GM19099 (cell line): ENCODE data around the gene CNTNAP1.

ENCODE experiments used
- POLR2A ChIP-seq: IDR thresholded peaks from 3 replicates; pipeline ENCODE4 v1.6.1; 2011; ENCODE audit warnings: low read depth; ENCODE audit not compliant: insufficient read length; ENCODE audit errors: extremely low read depth

The CNTNAP1 gene

DNA sequence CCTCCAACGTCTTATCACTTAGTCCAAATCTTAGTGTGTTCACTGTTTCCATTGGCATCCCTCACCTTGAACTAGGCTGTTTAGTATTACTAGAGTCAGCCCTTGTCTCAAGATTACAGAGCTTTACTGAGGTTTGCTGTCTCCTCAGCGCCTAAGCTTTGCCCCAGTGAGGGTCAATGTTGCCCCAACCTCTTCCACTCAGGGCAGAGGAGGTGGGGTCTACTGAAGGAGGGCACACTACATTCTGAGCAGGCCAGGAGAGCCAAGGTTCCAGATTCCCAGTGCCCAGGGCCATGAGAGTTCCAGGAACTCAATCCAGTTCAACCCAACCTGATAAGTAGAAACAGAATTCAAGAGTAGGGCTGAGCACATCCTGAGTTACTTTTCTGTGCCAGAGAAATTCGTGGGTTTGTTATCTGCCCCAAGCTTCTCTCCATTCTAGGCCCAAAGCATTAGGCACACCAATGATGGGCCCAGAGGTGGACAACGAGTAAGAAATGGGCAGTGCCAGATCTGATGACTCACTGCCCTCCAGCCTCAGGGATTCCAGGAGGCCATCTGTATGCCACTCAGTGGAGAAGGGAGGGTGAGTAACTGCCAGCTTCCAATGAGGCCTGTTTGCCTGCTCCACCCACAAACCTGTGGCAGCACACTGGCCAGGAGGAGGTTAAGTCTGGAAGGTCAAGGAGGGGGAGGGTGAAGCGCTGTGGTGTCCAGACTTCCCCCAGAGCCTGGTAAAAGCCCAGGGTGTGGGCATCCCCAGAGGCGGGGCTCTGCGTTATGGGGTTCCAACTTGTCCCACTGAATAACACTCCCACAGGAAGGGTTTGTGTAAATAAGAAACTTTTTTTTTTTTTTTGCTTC, 15.0 kb upstream of the CNTNAP1 start:
- TF ChIP-seq POLR2A = no peak

GRCh38 chr17:42669705-42669976, 12.7 kb upstream of the CNTNAP1 start:
- TF ChIP-seq POLR2A = no peak

DNA sequence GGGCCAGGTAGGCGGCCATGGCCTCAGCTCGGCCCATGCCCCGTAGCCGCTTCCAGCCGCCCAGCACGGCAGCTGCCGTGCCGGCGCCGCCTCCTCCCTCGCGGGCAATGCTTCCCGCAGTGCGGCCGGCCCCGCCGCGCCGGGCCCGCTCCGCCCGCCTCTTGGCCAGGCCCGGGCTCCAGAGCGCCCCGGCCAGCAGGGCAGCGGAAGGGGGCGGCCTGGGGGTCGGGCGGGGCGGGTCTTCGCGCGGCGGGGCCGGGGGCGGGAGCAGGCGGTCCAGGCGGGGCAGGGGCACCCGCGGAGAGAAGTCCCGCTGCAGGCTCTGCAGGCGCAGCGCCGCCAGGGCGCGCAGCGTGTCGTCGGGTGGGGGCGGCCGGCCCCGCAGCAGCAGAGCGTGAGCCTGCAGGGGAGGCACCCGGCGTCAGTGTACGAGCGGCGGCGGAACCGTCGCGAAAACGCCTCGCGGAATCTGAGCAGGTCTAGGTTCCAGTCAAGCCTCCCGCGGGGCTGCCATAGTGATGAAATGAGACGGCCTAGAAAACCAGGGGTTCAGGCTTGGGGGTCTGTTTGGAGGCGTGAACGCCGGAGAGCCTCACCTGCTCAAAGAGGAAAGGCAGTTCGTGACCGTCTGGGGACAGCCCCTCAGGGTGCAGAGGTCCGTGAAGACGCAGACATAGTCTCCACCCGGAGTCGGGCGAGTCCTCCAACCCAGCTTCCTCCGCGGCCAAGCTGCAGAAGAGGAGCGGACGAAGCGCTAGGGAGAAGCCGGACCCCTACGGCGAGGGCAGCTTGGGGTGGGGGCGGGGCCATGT, 12.1 kb upstream of the CNTNAP1 start:
- TF ChIP-seq POLR2A = no peak

DNA sequence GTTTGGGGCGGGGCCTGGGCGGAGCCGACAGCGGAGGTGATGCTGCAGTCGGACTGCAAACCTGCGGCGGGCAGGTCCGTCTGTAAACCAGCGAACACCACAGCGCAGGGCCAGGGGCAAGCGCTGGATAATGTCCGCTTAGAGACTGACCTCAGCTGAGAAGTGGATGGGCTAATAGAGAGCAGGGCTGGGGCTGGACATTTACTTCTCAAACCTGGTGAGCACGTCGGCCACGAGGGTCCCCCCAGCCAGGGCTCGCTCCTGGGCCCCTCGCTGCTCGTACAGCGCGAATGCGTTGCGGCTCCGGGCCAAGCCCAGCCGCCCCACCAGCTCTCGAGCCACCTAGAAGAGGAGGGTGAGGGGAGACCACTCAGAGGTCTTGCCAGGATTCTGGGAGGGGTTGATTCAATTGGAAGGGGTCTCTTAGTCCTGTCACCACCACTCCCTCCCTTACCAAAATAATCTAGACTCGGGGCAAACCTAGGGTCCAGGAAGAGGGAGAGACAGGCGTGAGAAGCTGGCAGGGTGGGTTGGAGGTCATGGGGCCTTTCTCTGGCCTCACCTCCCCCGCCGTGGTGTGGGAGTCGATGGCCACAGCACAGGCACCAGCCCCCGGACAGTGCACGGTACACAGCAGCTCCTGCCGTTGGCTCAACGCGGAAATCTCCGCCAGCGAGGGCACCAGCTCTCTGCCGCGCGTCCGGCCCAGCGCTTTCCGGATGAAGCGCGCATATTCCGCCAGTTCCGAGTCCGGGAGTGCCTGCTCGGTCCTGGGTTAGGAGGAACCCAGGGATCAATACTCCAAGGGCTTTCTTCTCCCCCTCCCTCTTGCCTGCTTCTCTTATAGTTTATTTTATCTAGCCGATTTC, 11.3 kb upstream of the CNTNAP1 start:
- TF ChIP-seq POLR2A = no peak

DNA sequence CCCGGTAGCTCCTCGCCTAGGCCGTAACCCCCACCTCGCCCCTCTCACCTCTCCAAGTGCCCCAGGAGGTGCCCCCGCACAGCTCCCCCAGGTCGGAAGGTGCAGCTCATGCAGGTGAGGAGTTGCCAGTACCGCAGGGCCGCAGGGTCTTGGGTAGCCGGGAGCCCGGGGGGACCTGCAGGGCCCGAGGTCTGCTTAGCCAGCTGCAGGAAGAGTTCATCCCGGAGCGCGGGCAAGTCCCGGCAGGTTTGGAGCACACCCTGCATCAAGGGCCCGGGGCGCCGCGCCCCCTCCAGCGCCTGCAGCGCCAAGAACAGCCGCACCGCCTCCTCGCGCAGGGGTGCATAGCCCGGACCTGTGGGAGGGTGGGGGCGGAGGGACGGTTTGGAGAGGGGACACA, 10.3 kb upstream of the CNTNAP1 start:
- TF ChIP-seq POLR2A = no peak

GRCh38 chr17:42673266-42673884, 9.0 kb upstream of the CNTNAP1 start:
- no peak for TF ChIP-seq POLR2A

DNA sequence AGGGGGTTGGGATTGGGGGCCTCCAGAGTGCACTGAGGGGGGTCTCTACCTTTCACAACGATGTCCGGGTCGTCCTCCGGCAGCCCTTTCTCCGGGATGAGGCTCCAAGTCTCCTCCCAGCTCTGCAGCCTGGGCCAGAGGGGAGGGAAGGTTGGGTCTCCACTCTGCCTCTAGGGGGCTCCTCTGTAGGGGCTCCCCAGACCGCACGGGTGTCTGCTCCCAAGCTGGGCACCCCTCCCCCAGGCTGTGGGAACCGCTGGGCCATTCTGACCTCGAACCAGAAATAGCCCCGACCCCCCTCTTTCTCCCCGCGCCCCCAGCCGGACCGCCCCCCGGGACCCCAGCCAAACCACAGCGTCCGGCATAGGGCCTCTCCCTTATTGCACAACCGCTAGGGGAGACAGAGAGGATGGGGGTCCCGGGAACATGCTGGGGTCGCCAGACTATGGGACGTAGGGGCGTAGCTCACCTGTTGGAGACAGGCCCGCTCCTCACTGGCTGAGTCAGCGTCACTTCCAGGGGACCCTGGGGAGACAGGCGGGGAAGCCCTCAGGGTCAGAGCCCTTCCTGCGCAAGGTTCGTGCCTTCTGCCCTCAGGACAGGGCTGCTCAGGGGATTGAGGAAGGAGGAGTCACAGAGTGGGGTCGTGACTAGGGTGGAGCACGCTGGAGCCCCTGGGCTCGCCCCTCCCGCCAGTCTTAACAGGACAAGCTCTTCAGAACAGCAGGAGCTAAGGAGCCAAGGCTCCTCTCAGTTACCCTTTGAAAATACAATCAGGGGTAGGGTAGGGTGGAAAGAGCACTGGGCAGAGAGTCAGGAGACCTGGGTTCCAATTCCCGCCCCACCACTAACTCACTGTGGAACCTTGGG, 8.2 kb upstream of the CNTNAP1 start:
- TF ChIP-seq POLR2A = no peak

DNA sequence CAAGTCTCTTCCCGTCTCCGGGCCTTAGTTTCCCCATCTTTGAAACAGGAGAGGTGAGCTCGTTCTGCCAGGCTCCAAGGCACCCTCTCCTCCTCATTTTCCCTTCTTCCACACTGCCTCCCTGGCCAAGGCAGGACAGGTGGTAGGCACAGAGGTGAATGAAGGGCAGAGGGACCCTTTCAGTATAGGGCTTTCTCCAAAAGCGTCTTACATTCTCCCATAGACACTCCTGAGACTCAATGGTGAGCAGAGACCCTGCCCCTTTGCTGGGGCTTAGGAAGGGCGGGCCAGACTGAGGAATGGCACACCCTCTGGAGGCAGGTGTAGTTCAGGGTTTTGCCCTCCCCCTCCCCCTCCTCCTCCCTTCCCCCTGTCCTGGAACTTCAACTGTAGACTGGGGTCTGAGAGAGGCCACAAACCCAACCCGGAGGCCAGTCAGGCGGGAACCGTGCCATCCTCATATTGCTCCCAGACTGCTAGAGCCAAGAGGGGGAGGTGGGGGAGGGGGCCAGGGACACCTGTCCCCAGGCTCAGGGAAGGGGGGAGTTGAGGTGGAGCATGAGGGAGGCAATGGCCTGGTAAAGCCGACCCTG, 7.5 kb upstream of the CNTNAP1 start:
- no peak for TF ChIP-seq POLR2A

DNA sequence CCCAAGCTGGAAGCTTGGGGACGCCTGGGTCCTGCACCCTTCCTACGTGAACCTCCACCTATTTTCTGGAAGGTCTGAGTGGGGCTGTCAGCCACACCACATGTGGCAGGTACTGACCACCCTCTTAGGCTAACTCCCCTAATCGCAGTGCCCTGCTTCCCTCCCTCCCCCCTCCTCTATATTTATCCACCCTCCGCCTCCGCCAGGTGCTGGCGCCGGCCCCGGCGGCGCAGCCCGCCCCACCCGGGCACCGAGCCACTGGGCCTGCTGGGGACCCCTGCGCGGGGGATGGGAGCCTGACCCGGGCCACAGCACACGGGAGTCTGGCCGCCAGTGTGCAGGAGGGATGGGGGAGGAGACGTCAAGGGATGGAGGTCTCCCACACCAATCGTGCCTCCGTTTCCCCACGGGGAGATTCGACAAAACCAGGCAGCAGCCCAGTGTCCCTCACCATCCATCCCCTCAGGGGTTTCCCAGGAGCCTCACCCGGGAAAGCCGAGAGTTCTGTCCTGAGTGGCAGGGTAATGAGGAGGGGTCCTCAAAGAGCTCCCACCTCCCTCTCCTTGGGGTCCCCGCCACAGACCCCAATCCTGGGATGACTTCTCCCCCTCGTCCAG, 6.9 kb upstream of the CNTNAP1 start:
- no peak for TF ChIP-seq POLR2A

DNA sequence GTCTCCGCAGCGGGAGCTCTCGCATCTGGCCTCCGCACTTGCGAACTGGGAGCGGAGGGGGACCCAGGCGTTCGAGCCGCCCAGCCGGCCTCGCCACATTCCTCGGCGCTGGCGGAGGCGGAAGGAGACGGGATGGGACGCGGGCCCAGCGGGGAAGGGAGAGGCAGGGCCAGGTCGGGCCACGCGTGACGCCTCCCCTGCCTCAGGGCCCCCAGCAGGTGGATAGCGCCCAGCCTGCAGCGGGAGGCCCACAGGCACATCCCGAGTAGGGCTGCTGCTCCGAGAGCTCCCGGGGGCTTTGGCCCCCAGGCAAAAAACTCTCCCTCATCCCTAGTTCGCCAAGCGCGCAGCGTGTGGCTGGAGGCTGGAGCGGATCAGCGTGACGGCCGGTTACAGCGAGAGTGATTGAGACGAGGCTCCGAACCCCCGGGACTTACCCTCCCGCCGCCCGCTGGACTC, 6.3 kb upstream of the CNTNAP1 start:
- TF ChIP-seq POLR2A = no peak

DNA sequence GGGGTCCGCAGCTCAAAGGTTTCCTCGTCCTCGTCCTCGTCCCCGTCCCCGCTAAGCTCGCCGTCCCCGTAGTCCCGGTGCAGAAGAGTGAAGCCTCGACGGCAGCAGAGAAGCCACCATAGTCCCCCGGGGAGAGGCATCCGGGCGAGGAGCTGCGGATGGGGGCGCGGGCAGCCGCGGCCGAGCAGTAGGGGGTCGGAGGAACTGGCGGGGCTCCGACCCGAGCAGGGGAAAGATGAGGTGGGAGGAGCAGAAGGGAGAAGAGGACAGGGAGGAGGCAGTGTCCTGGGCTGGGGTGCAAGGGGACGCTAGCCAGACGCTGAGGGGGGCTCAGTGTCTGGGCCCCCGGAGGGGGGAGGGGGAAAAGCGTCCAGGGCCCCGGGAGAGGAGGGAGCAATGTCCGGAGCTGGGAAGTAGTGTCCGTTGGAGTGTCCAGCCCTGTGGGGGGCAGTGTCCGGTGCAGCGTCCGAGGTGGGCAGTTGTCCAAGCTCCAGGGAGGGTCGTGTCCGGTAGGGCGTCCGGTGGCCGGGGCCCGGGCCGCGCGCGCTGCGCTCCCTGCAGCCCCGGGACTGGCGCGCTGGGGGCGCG, 5.8 kb upstream of the CNTNAP1 start, which contains the start of gene PLEKHH3:
TSS of gene PLEKHH3 (minus strand) at position 571 of the 588 bp plus-strand sequence. CDS start at position 140, 431 bp downstream.
- peak; percentile 69 for TF ChIP-seq POLR2A

GRCh38 chr17:42677012-42677857, 5.1 kb upstream of the CNTNAP1 start:
- TF ChIP-seq POLR2A = no peak
